ENCODE data around the gene IFT122. TPM values are rescaled to one million over a fixed set of nuclear protein-coding genes. Genes with fewer than 3 reads are reported as not detected.
A peak's percentile ranks its signal among the peaks of the same experiment; 100 is the strongest.
"Not testable (repeated sequence)": the region's sequence is repeated elsewhere in the genome, so short reads cannot be mapped to it uniquely, and the experiment has no call there.

IFT122 gene
- total RNA-seq, 4 donors from 2014 or later = 9.5 to 47.6 (median 24.5) TPM

DNA sequence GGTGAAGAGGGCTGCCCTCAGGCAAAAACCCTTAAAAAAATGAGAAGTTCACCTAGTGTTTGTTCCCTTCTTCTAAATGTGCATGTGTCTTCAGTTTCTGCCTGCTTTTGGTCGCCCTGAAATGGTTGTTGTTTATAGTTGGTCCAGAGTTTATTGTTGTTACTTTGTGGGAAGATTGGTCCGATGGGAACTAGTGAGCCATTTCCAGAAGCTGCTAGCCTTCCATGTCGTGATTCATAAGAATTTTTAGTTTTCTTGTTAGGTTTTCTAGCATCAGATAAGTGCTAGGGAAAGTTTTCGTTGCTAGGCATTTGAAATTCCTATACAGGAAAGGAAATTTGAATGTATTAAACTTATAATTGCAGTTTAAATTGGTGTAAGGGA is 33.7 kb downstream of the IFT122 start:
- Histone ChIP-seq H3K4me1 (peaks cover 2% of the 10 kb centered on the region), H3K4me3 (no peak overlapping the region), H3K27me3 (no peaks in the 10 kb centered on the region), H3K36me3 (peaks cover 44% of the 10 kb centered on the region), H3K9me3 (no peaks in the 10 kb centered on the region), H3K27ac (no peak overlapping the region)
- TF ChIP-seq POLR2A (IDR thresholded peaks at IDR 0.05) = no peak
- TF ChIP-seq EP300 (IDR thresholded peaks at IDR 0.05) = no peak
- TF ChIP-seq POLR2AphosphoS5 (IDR thresholded peaks at IDR 0.05) = no peak
- TF ChIP-seq, protein P1, sequence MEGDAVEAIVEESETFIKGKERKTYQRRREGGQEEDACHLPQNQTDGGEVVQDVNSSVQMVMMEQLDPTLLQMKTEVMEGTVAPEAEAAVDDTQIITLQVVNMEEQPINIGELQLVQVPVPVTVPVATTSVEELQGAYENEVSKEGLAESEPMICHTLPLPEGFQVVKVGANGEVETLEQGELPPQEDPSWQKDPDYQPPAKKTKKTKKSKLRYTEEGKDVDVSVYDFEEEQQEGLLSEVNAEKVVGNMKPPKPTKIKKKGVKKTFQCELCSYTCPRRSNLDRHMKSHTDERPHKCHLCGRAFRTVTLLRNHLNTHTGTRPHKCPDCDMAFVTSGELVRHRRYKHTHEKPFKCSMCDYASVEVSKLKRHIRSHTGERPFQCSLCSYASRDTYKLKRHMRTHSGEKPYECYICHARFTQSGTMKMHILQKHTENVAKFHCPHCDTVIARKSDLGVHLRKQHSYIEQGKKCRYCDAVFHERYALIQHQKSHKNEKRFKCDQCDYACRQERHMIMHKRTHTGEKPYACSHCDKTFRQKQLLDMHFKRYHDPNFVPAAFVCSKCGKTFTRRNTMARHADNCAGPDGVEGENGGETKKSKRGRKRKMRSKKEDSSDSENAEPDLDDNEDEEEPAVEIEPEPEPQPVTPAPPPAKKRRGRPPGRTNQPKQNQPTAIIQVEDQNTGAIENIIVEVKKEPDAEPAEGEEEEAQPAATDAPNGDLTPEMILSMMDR (IDR thresholded peaks at IDR 0.05) = no peak
- DNase-seq (ENCODE audit: low spot score in 2 of 2) = no peak
- WGBS = 54% methylated on average over 4 of the region's 4 CpGs

DNA sequence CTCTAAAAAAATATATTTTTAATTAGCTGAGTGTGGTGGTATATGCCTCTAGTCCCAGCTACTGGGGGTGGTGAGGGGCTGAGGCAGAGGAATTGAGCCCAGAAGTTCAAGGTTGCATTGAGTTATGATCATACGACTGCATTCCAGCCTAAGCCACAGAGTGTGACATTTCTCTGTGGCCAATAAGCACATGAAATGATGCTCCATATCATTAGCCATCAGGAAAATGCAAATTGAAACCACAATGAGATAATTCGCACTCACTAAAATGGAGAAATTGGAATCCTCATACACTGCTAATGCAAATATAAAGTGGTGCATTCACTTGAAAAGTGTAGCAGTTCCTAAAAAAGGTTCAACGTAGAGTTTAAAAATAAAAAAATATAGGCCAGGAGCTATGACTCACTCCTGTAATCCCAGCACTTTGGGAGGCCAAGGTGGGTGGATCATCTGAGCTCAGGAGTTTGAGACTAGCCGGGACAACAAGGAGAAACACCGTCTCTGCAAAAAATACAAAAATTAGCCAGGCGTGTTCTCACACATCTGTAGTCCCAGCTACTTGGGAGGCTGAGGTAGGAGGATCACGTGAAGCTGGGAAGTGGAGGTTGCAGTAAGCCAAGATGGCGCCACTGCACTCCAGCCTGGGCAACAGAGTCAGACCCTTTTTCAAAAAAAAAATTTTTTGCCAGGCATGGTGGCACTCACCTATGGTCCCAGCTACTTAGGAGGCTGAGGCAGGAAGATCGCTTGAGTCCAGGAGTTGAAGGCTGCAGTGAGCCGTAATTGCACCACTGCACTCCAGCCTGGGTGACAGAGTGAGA is 35.2 kb downstream of the IFT122 start:
- Histone ChIP-seq H3K9me3 (no peaks in the 10 kb centered on the region), H3K4me3 (no peak overlapping the region), H3K27me3 (no peaks in the 10 kb centered on the region), H3K36me3 (peaks cover 55% of the 10 kb centered on the region), H3K27ac (no peak overlapping the region), H3K4me1 (no peaks in the 10 kb centered on the region)
- TF ChIP-seq EP300 (IDR thresholded peaks at IDR 0.05) (no peak), POLR2AphosphoS5 (IDR thresholded peaks at IDR 0.05) (no peak), POLR2A (IDR thresholded peaks at IDR 0.05) (no peak)
- TF ChIP-seq, protein P1 (IDR thresholded peaks at IDR 0.05) = no peak
- 82% methylated on average over 10 of the region's 10 CpGs for WGBS
- DNase-seq (ENCODE audit: low spot score in 2 of 2) = no peak

DNA sequence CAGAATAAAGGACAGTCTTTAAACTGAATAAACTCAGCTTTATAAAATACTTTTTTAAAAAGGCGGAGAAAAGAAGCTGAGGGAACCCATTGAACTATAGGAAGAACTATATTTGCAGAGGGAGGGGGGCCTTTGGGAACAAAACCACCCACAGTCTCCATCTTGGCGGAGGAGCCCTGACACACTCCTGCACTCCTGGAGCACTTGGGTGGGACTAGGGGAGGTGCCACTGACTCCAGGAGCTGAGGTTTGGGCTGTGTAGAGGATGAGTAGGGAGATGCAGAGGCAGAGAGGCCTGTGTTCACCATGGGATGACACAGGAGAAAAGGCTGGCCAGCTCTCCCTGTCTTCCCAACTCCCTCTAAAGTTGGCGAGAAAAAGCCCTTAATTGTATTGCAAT is 35.8 kb downstream of the IFT122 start:
- no peaks in the 10 kb centered on the region for H3K9me3 ChIP-seq
- H3K4me1 ChIP-seq = peaks cover 5% of the 10 kb centered on the region
- no peak for DNase-seq (ENCODE audit: low spot score in 2 of 2)
- TF ChIP-seq, protein P1 (IDR thresholded peaks at IDR 0.05) = no peak
- WGBS = 94% methylated on average over 3 of the region's 3 CpGs
- H3K27ac ChIP-seq = no peak overlapping the region
- no peak overlapping the region for H3K4me3 ChIP-seq
- H3K27me3 ChIP-seq = no peaks in the 10 kb centered on the region
- peaks cover 57% of the 10 kb centered on the region for H3K36me3 ChIP-seq

DNA sequence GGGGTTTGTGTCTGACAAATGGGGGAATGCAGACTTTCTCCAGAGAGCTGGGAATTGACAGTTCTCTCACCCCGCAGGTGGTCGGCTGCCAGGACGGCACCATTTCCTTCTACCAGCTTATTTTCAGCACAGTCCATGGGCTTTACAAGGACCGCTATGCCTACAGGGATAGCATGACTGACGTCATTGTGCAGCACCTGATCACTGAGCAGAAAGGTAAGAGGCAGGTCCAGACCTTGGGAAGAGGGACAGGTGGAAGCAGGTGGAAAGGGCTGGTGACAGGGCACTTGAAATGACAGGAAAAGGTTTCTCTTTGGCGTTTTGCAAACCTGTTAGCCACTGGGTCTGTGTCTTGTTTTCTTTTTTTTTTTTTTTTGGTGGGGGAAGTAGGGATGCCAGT is 36.6 kb downstream of the IFT122 start:
- TF ChIP-seq EP300 (IDR thresholded peaks at IDR 0.05) (no peak), POLR2AphosphoS5 (IDR thresholded peaks at IDR 0.05) (no peak), POLR2A (IDR thresholded peaks at IDR 0.05) (no peak)
- TF ChIP-seq, protein P1 (IDR thresholded peaks at IDR 0.05) = no peak
- Histone ChIP-seq H3K4me1 (peaks cover 12% of the 10 kb centered on the region), H3K27ac (no peak overlapping the region), H3K4me3 (no peak overlapping the region), H3K9me3 (no peaks in the 10 kb centered on the region), H3K27me3 (no peaks in the 10 kb centered on the region), H3K36me3 (peaks cover 49% of the 10 kb centered on the region)
- WGBS = 90% methylated on average over 6 of the region's 6 CpGs
- no peak for DNase-seq (ENCODE audit: low spot score in 2 of 2)

DNA sequence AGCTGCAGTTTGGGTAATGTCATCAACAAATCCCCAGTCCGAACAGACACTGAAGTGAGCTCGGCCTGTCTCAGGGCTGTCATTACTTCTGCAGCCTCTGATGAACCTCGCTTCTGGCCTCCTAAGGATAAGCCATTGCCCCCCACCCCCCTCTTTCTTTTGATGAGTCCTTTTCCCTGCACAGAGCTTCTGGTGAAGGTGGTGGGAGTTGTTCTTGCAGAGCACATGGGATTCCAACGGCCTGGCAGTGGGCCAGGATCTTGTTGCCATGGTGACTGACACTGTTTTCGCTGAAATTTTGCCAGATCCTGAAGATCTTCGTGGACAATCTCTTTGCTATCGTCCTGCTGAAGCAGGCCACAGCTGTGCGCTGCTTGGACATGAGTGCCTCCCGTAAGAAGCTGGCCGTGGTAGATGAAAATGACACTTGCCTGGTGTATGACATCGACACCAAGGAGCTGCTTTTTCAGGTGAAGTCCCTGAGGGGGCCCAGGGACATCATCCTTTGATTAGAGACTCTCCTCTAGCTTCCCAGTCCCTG is 41.3 kb downstream of the IFT122 start:
- not testable (repeated sequence) for H3K4me3 ChIP-seq; DNase-seq (ENCODE audit: low spot score in 2 of 2); H3K9me3 ChIP-seq; H3K27me3 ChIP-seq
- H3K27ac ChIP-seq = peak overlapping the region; percentile 66
- peaks cover 56% of the 10 kb centered on the region for H3K36me3 ChIP-seq
- WGBS = 62% methylated on average over 4 of the region's 11 CpGs
- peaks cover 43% of the 10 kb centered on the region for H3K4me1 ChIP-seq
